NCI-H82 (cell line): ENCODE results near the gene OR52B4.
"Not testable (repeated sequence)": the region's sequence is repeated elsewhere in the genome, so short reads cannot be mapped to it uniquely, and the experiment has no call there.

ENCODE experiments used
- DNase-seq: peaks from one replicate; lab custom pipeline; 2025; lab: John Stamatoyannopoulos, UW

OR52B4 gene

GRCh38 chr11:4368286-4368685 is at the start of gene OR52B4:
Gene OR52B4 (minus strand): TSS chr11:4368386. CDS start chr11:4368295, 91 bp downstream.
- no peak for DNase-seq

GRCh38 chr11:4416816-4417215 is 48.6 kb upstream of the OR52B4 start:
- no peak for DNase-seq

- DNase-seq, result no peak
These were observed 48.1 kb upstream of the OR52B4 start for GRCh38 chr11:4416306-4416705.

GRCh38 chr11:4406206-4406605 is 38.0 kb upstream of the OR52B4 start:
- DNase-seq, result not testable (repeated sequence)

GRCh38 chr11:4393858-4394223 is 25.7 kb upstream of the OR52B4 start:
- no peak for DNase-seq

- DNase-seq, result peak; percentile 72
These were observed 25.1 kb upstream of the OR52B4 start, which contains the start of gene TRIM21 for GRCh38 chr11:4393209-4393857. Gene TRIM21 (minus strand): TSS chr11:4393702. CDS start chr11:4390409, 3,293 bp downstream.

- no peak for DNase-seq
These were observed 20.0 kb upstream of the OR52B4 start for GRCh38 chr11:4388221-4388620.

GRCh38 chr11:4385978-4386740 is 18.0 kb upstream of the OR52B4 start:
- no peak for DNase-seq

GRCh38 chr11:4381901-4382300 is 13.7 kb upstream of the OR52B4 start:
- DNase-seq, result no peak

GRCh38 chr11:4375431-4376140 is 7.4 kb upstream of the OR52B4 start:
- DNase-seq, result no peak

- DNase-seq, result no peak
These were observed 2.0 kb upstream of the OR52B4 start for GRCh38 chr11:4370166-4370565.

- not testable (repeated sequence) for DNase-seq
These were observed 20.0 kb downstream of the OR52B4 start for GRCh38 chr11:4348142-4348541.

GRCh38 chr11:4345366-4345765 is 22.8 kb downstream of the OR52B4 start:
- not testable (repeated sequence) for DNase-seq

- DNase-seq, result not testable (repeated sequence)
These were observed 33.8 kb downstream of the OR52B4 start for GRCh38 chr11:4334356-4334755.
